ENCODE results near the gene FGF5.

- TF ChIP-seq EZH2 (IDR thresholded peaks at IDR 0.05; ENCODE audit: insufficient read depth, poor library complexity, severe bottlenecking) (no peak), EZH2phosphoT487 (IDR thresholded peaks at IDR 0.05; ENCODE audit: insufficient read depth, low read depth) (no peak)
Observed at GRCh38 chr4:80259817-80260216, 6.6 kb upstream of the FGF5 start.
